C4-2B (cell line): ENCODE data around the gene ABCA4.

Experiments used
- ZFX ChIP-seq: fragments of 450-650 bp; IDR thresholded peaks from 2 replicates; pipeline ENCODE4 v1.6.1; 2017
- TF ChIP-seq, protein P1 (sequence below): fragments of 450-650 bp; conservative IDR thresholded peaks from 2 replicates; pipeline ENCODE4 v1.5.1; 2017; ENCODE audit warnings: mild to moderate bottlenecking

DNA sequence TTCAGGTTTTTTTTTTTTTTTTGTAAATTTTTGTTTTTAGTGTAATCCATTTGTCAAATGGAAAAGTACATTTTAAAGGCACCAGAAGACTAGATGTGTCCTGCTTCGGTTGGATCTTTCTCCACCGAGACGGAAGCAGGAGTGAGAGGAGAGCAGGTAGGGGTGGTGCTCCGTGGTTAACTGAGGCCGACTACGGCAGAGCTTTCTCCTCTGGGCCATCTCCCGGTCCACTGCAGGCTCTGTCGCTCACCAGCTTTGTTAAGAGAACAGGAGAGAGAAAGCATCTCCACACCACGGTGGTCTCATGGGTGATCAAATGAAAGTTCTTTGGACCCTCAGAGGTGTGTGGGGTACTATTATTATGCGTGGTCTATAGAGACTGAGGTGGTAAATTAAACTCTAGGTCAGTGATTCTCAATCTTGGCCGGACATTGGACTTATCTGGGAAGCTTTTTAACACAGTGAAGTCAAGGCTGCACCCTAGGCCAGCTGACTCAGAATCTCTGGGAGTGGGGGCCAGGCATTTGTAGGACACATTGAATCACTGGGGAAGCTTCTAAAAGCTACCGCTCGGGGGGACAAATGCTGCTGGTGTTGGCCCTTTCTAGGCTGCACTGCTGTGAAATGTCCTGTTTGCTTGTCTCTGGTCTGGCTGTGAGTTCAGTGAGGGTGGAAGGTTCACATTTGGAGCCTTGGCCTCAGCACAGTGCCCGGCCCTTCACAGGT is 25.0 kb downstream of the ABCA4 start:
- TF ChIP-seq, protein P1, sequence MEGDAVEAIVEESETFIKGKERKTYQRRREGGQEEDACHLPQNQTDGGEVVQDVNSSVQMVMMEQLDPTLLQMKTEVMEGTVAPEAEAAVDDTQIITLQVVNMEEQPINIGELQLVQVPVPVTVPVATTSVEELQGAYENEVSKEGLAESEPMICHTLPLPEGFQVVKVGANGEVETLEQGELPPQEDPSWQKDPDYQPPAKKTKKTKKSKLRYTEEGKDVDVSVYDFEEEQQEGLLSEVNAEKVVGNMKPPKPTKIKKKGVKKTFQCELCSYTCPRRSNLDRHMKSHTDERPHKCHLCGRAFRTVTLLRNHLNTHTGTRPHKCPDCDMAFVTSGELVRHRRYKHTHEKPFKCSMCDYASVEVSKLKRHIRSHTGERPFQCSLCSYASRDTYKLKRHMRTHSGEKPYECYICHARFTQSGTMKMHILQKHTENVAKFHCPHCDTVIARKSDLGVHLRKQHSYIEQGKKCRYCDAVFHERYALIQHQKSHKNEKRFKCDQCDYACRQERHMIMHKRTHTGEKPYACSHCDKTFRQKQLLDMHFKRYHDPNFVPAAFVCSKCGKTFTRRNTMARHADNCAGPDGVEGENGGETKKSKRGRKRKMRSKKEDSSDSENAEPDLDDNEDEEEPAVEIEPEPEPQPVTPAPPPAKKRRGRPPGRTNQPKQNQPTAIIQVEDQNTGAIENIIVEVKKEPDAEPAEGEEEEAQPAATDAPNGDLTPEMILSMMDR = no peak
- TF ChIP-seq ZFX = no peak
